Coronary artery (tissue), 2 donors: Measurements from ENCODE around the gene SPATA12.
"Not testable (repeated sequence)": the region's sequence is repeated elsewhere in the genome, so short reads cannot be mapped to it uniquely, and the experiment has no call there.

ENCODE experiments used
- DNase-seq: peaks from one replicate; pipeline ENCODE4 v3.0.0-alpha.2; 2017; ENCODE audit warnings: low spot score
- H3K27ac ChIP-seq, 2 donors: fragments of 200-600 bp; sonication (generic); one replicate each; pipeline ENCODE4 v1.5.1; 2016 to 2019
- H3K4me3 ChIP-seq: fragments of 200-600 bp; sonication (generic); 2 replicates; pipeline ENCODE4 v1.5.1; 2016; ENCODE audit warnings: mild to moderate bottlenecking, moderate library complexity
- CTCF ChIP-seq: fragments of 200-600 bp; sonication (generic); IDR thresholded peaks from one replicate; pipeline ENCODE4 v1.5.1; 2019; ENCODE audit warnings: antibody characterized with exemption

SPATA12 gene

GRCh38 chr3:57079474-57079831 lies 19.0 kb downstream of the SPATA12 start:
- no peak for TF ChIP-seq CTCF
- Histone ChIP-seq H3K27ac (peak overlapping the region in 1 of 2 donors; percentile 33), H3K4me3 (peak overlapping the region; percentile 88)
- no peak for DNase-seq

GRCh38 chr3:57080171-57080570 lies 19.7 kb downstream of the SPATA12 start:
- no peak overlapping the region for H3K27ac ChIP-seq
- TF ChIP-seq CTCF, result no peak
- H3K4me3 ChIP-seq, result no peak overlapping the region
- DNase-seq, result no peak

GRCh38 chr3:57081173-57081572 lies 20.7 kb downstream of the SPATA12 start:
- H3K4me3 ChIP-seq, result no peak overlapping the region
- DNase-seq, result no peak
- no peak overlapping the region for H3K27ac ChIP-seq
- no peak for TF ChIP-seq CTCF

- Histone ChIP-seq H3K4me3 (no peak overlapping the region), H3K27ac (no peak overlapping the region)
- DNase-seq, result no peak
- no peak for TF ChIP-seq CTCF
These were observed 22.0 kb downstream of the SPATA12 start for GRCh38 chr3:57082481-57082880.

GRCh38 chr3:57083266-57083995 lies 23.0 kb downstream of the SPATA12 start:
- DNase-seq, H3K4me3 ChIP-seq, H3K27ac ChIP-seq: not testable (repeated sequence)

- DNase-seq, result no peak
- no peak for TF ChIP-seq CTCF
- Histone ChIP-seq H3K27ac (no peak overlapping the region), H3K4me3 (no peak overlapping the region)
These were observed 24.7 kb downstream of the SPATA12 start for GRCh38 chr3:57085211-57085610.

GRCh38 chr3:57086201-57086600 lies 25.7 kb downstream of the SPATA12 start:
- H3K27ac ChIP-seq, result no peak overlapping the region
- TF ChIP-seq CTCF, result no peak
- DNase-seq, result no peak
- no peak overlapping the region for H3K4me3 ChIP-seq
